CD14-positive monocyte (primary cell): ENCODE measurements around the gene ZNF264. TPM values are rescaled to one million over a fixed set of nuclear protein-coding genes. Genes with fewer than 3 reads are reported as not detected.
"Not testable (repeated sequence)": the region's sequence is repeated elsewhere in the genome, so short reads cannot be mapped to it uniquely, and the experiment has no call there.

Experiments
- DNase-seq, 3 donors: peaks; one replicate each; pipeline ENCODE4 v3.0.0-alpha.2; 2011 to 2022
- H2AFZ ChIP-seq: 2 replicates; pipeline ENCODE4 v1.6.0; 2012; ENCODE audit warnings: mild to moderate bottlenecking, low read depth, low read length, inconsistent platforms; ENCODE audit not compliant: insufficient read depth, poor library complexity, severe bottlenecking
- H3K27ac ChIP-seq, 2 donors: 1 replicate in 1 of 2; 2 replicates in 1 of 2; pipeline ENCODE4 v1.5.1; 2012 to 2013; ENCODE audit warnings: low read length in 2 of 2, control low read depth in 1 of 2, inconsistent platforms in 1 of 2, low read depth in 1 of 2, mild to moderate bottlenecking in 1 of 2
- H3K27me3 ChIP-seq, 2 donors: one replicate each; pipeline versions ENCODE4 v1.6.0 to v1.6.1; 2011 to 2013; ENCODE audit warnings: low read length in 2 of 2; ENCODE audit not compliant: control insufficient read depth in 2 of 2, insufficient read depth in 2 of 2
- H3K36me3 ChIP-seq, 2 donors: replicated peaks in 1 of 2; 1 replicate in 1 of 2; 2 replicates in 1 of 2; pipeline versions ENCODE4 v1.5.1 to v1.6.1; 2012 to 2013; ENCODE audit warnings: low read length in 2 of 2, control low read depth in 1 of 2, inconsistent platforms in 1 of 2, mild to moderate bottlenecking in 1 of 2; ENCODE audit not compliant: insufficient read depth in 2 of 2, control insufficient read depth in 1 of 2
- H3K4me1 ChIP-seq, 2 donors: 1 replicate in 1 of 2; 2 replicates in 1 of 2; pipeline versions ENCODE4 v1.5.1 to v1.6.1; 2012 to 2013; ENCODE audit warnings: low read length in 2 of 2, control low read depth in 1 of 2, inconsistent platforms in 1 of 2, mild to moderate bottlenecking in 1 of 2, moderate library complexity in 1 of 2; ENCODE audit not compliant: insufficient read depth in 2 of 2, control insufficient read depth in 1 of 2
- H3K4me2 ChIP-seq: replicated peaks from 2 replicates; pipeline ENCODE3; 2012; ENCODE audit warnings: low read length, moderate library complexity, mild to moderate bottlenecking; ENCODE audit not compliant: poor library complexity, severe bottlenecking; ENCODE audit errors: extremely low read depth
- H3K4me3 ChIP-seq, 3 experiments: fragments of 200-600 bp in 1 of 3; sonication (generic) in 1 of 3; replicated peaks in 1 of 3; 1 replicate in 2 of 3; 2 replicates in 1 of 3; pipeline ENCODE4 v1.5.1; 2011 to 2013; ENCODE audit warnings: low read length in 3 of 3, mild to moderate bottlenecking in 3 of 3, control low read depth in 2 of 3, low read depth in 2 of 3, inconsistent platforms in 1 of 3, moderate library complexity in 1 of 3
- H3K79me2 ChIP-seq: 2 replicates; pipeline ENCODE4 v1.6.0; 2012; ENCODE audit warnings: mild to moderate bottlenecking, control low read depth, inconsistent platforms, low read length, moderate library complexity; ENCODE audit not compliant: insufficient read depth
- H3K9ac ChIP-seq: 2 replicates; pipeline ENCODE4 v1.6.0; 2017; ENCODE audit warnings: low read length, mild to moderate bottlenecking; ENCODE audit not compliant: insufficient read depth, poor library complexity, severe bottlenecking
- H3K9me3 ChIP-seq, 2 donors: replicated peaks in 1 of 2; 1 replicate in 1 of 2; 2 replicates in 1 of 2; pipeline versions ENCODE4 v1.5.1 to v1.6.1; 2012 to 2013; ENCODE audit warnings: low read length in 2 of 2, control low read depth in 1 of 2; ENCODE audit not compliant: control insufficient read depth in 1 of 2, insufficient read depth in 1 of 2
- H4K20me1 ChIP-seq: 2 replicates; pipeline ENCODE4 v1.6.0; 2012; ENCODE audit warnings: mild to moderate bottlenecking, low read length, control low read depth, moderate library complexity; ENCODE audit not compliant: insufficient read depth
- H3K27ac Mint-ChIP-seq, 7 donors: one replicate each; pipeline ENCODE4 v1.8.0; 2020; ENCODE audit warnings: mild to moderate bottlenecking in 7 of 7, mixed read lengths in 7 of 7, moderate library complexity in 6 of 7, inconsistent platforms in 2 of 7
- H3K27me3 Mint-ChIP-seq, 3 donors: one replicate each; pipeline ENCODE4 v1.8.0; 2021 to 2022; ENCODE audit warnings: low read depth in 3 of 3, mild to moderate bottlenecking in 3 of 3, mixed read lengths in 3 of 3, moderate library complexity in 3 of 3, inconsistent platforms in 1 of 3
- H3K36me3 Mint-ChIP-seq, 2 donors: one replicate each; pipeline ENCODE4 v1.8.0; 2020; ENCODE audit warnings: mixed read lengths in 2 of 2, inconsistent platforms in 1 of 2, mild to moderate bottlenecking in 1 of 2
- H3K4me1 Mint-ChIP-seq: one replicate; pipeline ENCODE4 v1.8.0; 2020; ENCODE audit warnings: mild to moderate bottlenecking, mixed read lengths
- H3K4me3 Mint-ChIP-seq, 2 donors: one replicate each; pipeline ENCODE4 v1.8.0; 2020; ENCODE audit warnings: mild to moderate bottlenecking in 2 of 2, mixed read lengths in 2 of 2, moderate library complexity in 1 of 2
- H3K9me3 Mint-ChIP-seq, 7 donors: one replicate each; pipeline ENCODE4 v1.8.0; 2020 to 2022; ENCODE audit warnings: mixed read lengths in 7 of 7, mild to moderate bottlenecking in 6 of 7, moderate library complexity in 6 of 7, inconsistent platforms in 2 of 7
- CTCF ChIP-seq: fragments of 200-600 bp; IDR thresholded peaks from one replicate; pipeline ENCODE4 v1.8.0; 2022; ENCODE audit warnings: antibody characterized with exemption, mild to moderate bottlenecking
- WGBS: methylation state at CpG from one replicate; pipeline ENCODE4 v1.1.5; 2013; ENCODE audit warnings: missing lambda C conversion rate; ENCODE audit not compliant: insufficient coverage; 5-methylcytosine and 5-hydroxymethylcytosine counted together
- intact Hi-C, 2 donors: fragments of 100-400 bp; cut with micrococcal nuclease; formaldehyde crosslinking; loops; one replicate each; pipeline versions ENCODE4 v1.15.0 to v1.15.1; 2023
- polyA plus RNA-seq, 3 donors: library from polyadenylated mRNA; depleted of rRNA in 1 of 3; unstranded in 2 of 3; stranded (reverse) in 1 of 3; fragments of 300-500 nt in 2 of 3; fragments of >200 nt in 1 of 3; fragmentation: Illumina TruSeq in 2 of 3; gene quantifications; 1 replicate in 2 of 3; 2 replicates in 1 of 3; pipeline ENCODE4 v1.2.3, GENCODE V29; 2012 to 2021

Gene ZNF264
- polyA plus RNA-seq, 3 donors: 5.3 to 6.9 (median 5.6) TPM

- intact Hi-C loops: no loop called here
- Mint-ChIP-seq H3K27me3 (peaks cover 0 to 10% (median 3%) of the 10 kb centered on the region in 3 donors), H3K4me3 (peak overlapping the region; percentile 88 to 97), H3K36me3 (peaks cover 47 to 56% of the 10 kb centered on the region in 2 donors), H3K9me3 (peaks cover 32 to 87% (median 50%) of the 10 kb centered on the region in 7 donors), H3K4me1 (peaks cover 30% of the 10 kb centered on the region), H3K27ac (peak overlapping the region; percentile 63 to 89 (median 80))
- H3K79me2 ChIP-seq: peaks cover 23% of the 10 kb centered on the region
- peak overlapping the region; percentile 89 for H3K9ac ChIP-seq
- H2AFZ ChIP-seq: peak overlapping the region; percentile 96
- H3K36me3 ChIP-seq: peaks cover 36 to 46% of the 10 kb centered on the region in 2 donors
- H4K20me1 ChIP-seq: no peaks in the 10 kb centered on the region
- WGBS: 15% methylated on average over 9 of the region's 9 CpGs
- peak overlapping the region; percentile 62 to 89 (median 73) for H3K4me3 ChIP-seq
- no peak for TF ChIP-seq CTCF
- peaks cover 36 to 40% of the 10 kb centered on the region in 2 donors for H3K9me3 ChIP-seq
- no peaks in the 10 kb centered on the region for H3K27me3 ChIP-seq
- peaks cover 15 to 23% of the 10 kb centered on the region in 2 donors for H3K4me1 ChIP-seq
- DNase-seq: no peak
- H3K4me2 ChIP-seq: peak overlapping the region; percentile 87
- H3K27ac ChIP-seq: peak overlapping the region in 1 of 2 donors; percentile 90
Measured at GRCh38 chr19:57192077-57192420, 749 bp downstream of the ZNF264 start.

GRCh38 chr19:57192993-57193392 is 1.7 kb downstream of the ZNF264 start:
- 100% methylated on average over 2 of the region's 5 CpGs for WGBS
- TF ChIP-seq CTCF: no peak

GRCh38 chr19:57197874-57198273 is 6.6 kb downstream of the ZNF264 start:
- H3K27me3 Mint-ChIP-seq, H3K27ac Mint-ChIP-seq, H3K9ac ChIP-seq, DNase-seq, H3K4me3 ChIP-seq, H3K4me2 ChIP-seq, H2AFZ ChIP-seq, H3K4me1 Mint-ChIP-seq, H3K4me3 Mint-ChIP-seq, intact Hi-C loops, H3K4me1 ChIP-seq, H3K27ac ChIP-seq, H4K20me1 ChIP-seq, H3K27me3 ChIP-seq: not testable (repeated sequence)
- WGBS: 95% methylated on average over 2 of the region's 6 CpGs
- Mint-ChIP-seq H3K36me3 (peaks cover 92 to 97% of the 10 kb centered on the region in 2 donors), H3K9me3 (peaks cover 21 to 82% (median 43%) of the 10 kb centered on the region in 7 donors)
- H3K36me3 ChIP-seq: peaks cover 57 to 97% of the 10 kb centered on the region in 2 donors
- peaks cover 33% of the 10 kb centered on the region for H3K79me2 ChIP-seq
- peaks cover 21 to 34% of the 10 kb centered on the region in 2 donors for H3K9me3 ChIP-seq

More at GRCh38 chr19:57192993-57193392, 1.7 kb downstream of the ZNF264 start:
- H3K27me3 Mint-ChIP-seq: peaks cover 0 to 10% (median 3%) of the 10 kb centered on the region in 3 donors
- H2AFZ ChIP-seq: no peak overlapping the region
- peaks cover 31 to 34% of the 10 kb centered on the region in 2 donors for H3K9me3 ChIP-seq
- H4K20me1 ChIP-seq: no peaks in the 10 kb centered on the region
- H3K4me1 ChIP-seq: peaks cover 15 to 23% of the 10 kb centered on the region in 2 donors
- no peak overlapping the region for H3K9ac ChIP-seq
- peaks cover 28 to 85% (median 45%) of the 10 kb centered on the region in 7 donors for H3K9me3 Mint-ChIP-seq
- no peak for DNase-seq
- H3K27ac ChIP-seq: no peak overlapping the region
- H3K27me3 ChIP-seq: no peaks in the 10 kb centered on the region
- peak overlapping the region; percentile 87 for H3K4me2 ChIP-seq
- H3K4me3 Mint-ChIP-seq: peak overlapping the region in 1 of 2 donors; percentile 88
- intact Hi-C loops: no loop called here
- H3K4me1 Mint-ChIP-seq: peaks cover 30% of the 10 kb centered on the region
- H3K36me3 Mint-ChIP-seq: peaks cover 56 to 65% of the 10 kb centered on the region in 2 donors
- H3K79me2 ChIP-seq: peaks cover 23% of the 10 kb centered on the region
- peak overlapping the region in 1 of 3 experiments; percentile 89 for H3K4me3 ChIP-seq
- H3K36me3 ChIP-seq: peaks cover 39 to 56% of the 10 kb centered on the region in 2 donors
- H3K27ac Mint-ChIP-seq: no peak overlapping the region
